GM23338 (cell line): Measurements from ENCODE around the gene MSH3.

Source experiments
- CTCF ChIP-seq, 2 experiments: fragments of 200-600 bp in 1 of 2; sonication (generic) in 1 of 2; conservative IDR thresholded peaks; 2 replicates each; pipeline versions ENCODE4 v1.5.1 to v1.6.1; 2016 to 2017; ENCODE audit warnings: antibody characterized with exemption in 2 of 2, low read depth in 2 of 2, mild to moderate bottlenecking in 2 of 2, moderate library complexity in 1 of 2
- EZH2 ChIP-seq: fragments of 200-600 bp; sonication (generic); IDR thresholded peaks from one replicate; pipeline ENCODE4 v1.8.0; 2017; ENCODE audit warnings: antibody characterized with exemption, mild to moderate bottlenecking, low read depth; ENCODE audit not compliant: unreplicated experiment
- EZH2phosphoT487 ChIP-seq: fragments of 200-600 bp; sonication (generic); IDR thresholded peaks from one replicate; pipeline ENCODE4 v1.8.1; 2018; ENCODE audit warnings: antibody characterized with exemption; ENCODE audit not compliant: unreplicated experiment
- NANOG ChIP-seq: IDR thresholded peaks from 2 replicates; pipeline ENCODE4 v1.6.1; 2016; ENCODE audit warnings: antibody characterized with exemption, borderline replicate concordance
- POLR2AphosphoS5 ChIP-seq: IDR thresholded peaks from 2 replicates; pipeline ENCODE4 v1.6.1; 2016; ENCODE audit warnings: antibody characterized with exemption, low read depth
- REST ChIP-seq: IDR thresholded peaks from one replicate; pipeline ENCODE4 v1.6.1; 2018; ENCODE audit warnings: antibody characterized with exemption; ENCODE audit not compliant: unreplicated experiment
- ZNF114 ChIP-seq: fragments of 250-450 bp; sonication (Bioruptor Pico); IDR thresholded peaks from 2 replicates; pipeline ENCODE4 v1.5.0; 2020; ENCODE audit warnings: mild to moderate bottlenecking, moderate library complexity
- ZNF331 ChIP-seq: fragments of 250-450 bp; sonication (Bioruptor Pico); IDR thresholded peaks from 2 replicates; pipeline ENCODE4 v1.5.0; 2020; ENCODE audit warnings: low read depth, mild to moderate bottlenecking, moderate library complexity

- TF ChIP-seq EZH2 = no peak
- no peak for TF ChIP-seq CTCF (conservative IDR thresholded peaks at IDR 0.05; ENCODE audit: low read depth in 2 of 2)
- no peak for TF ChIP-seq POLR2AphosphoS5
- TF ChIP-seq REST = no peak
- no peak for TF ChIP-seq ZNF331 (CRISPR knock-in tag)
- TF ChIP-seq EZH2phosphoT487 = no peak
- no peak for TF ChIP-seq ZNF114 (CRISPR knock-in tag)
- TF ChIP-seq NANOG = no peak
Observed at GRCh38 chr5:80736730-80737129, 82.3 kb downstream of the MSH3 start.
